GM10248 (cell line): Measurements from ENCODE around the gene HACD2.

Source experiments
- CTCF ChIA-PET: fragments of 300-600 bp; sonication (Branson Sonifier 250); formaldehyde crosslinking; extraction: SDS; loops from one replicate; lab custom pipeline; 2021; ENCODE audit warnings: antibody characterized with exemption; lab: Yijun Ruan, JAX
- POLR2A ChIA-PET: fragments of 350-650 bp; sonication (Branson Sonifier 250); formaldehyde crosslinking; extraction: SDS; loops from one replicate; lab custom pipeline; 2020; ENCODE audit warnings: antibody characterized with exemption; lab: Yijun Ruan, JAX
- DNase-seq: peaks from one replicate; pipeline ENCODE4 v3.0.0; 2012; ENCODE audit errors: extremely low spot score
- CTCF ChIP-seq: IDR thresholded peaks from 2 replicates; pipeline ENCODE4 v1.5.1; 2012; ENCODE audit warnings: mild to moderate bottlenecking, low read depth; ENCODE audit errors: extremely low read depth, missing control alignments, control extremely low read depth

Gene HACD2

GRCh38 chr3:123547881-123548519 is 36.9 kb downstream of the HACD2 start:
- CTCF ChIA-PET = interaction anchor here (1.6 to 5.4 kb wide), 2 partner anchors 13 to 28 kb away, joined by 3 to 61 read pairs; no protein-coding TSS in a partner anchor
- POLR2A ChIA-PET = no interaction called here
- no peak for TF ChIP-seq CTCF
- DNase-seq = no peak

- ChIA-PET CTCF (interaction anchor here (2.1 to 3.9 kb wide), 2 partner anchors 13 to 27 kb away, joined by 5 to 25 read pairs; no protein-coding TSS in a partner anchor), POLR2A (no interaction called here)
- DNase-seq = no peak
- TF ChIP-seq CTCF = no peak
Measured at GRCh38 chr3:123546133-123546755, 38.6 kb downstream of the HACD2 start.

- TF ChIP-seq CTCF = no peak
- DNase-seq = no peak
- POLR2A ChIA-PET = no interaction called here
- CTCF ChIA-PET = interaction anchor here (0.9 to 3.9 kb wide), 8 partner anchors 10 to 214 kb away, joined by 3 to 25 read pairs (median 4); no protein-coding TSS in a partner anchor
Measured at GRCh38 chr3:123543950-123544349, 40.9 kb downstream of the HACD2 start.

- POLR2A ChIA-PET = no interaction called here
- DNase-seq = no peak
- TF ChIP-seq CTCF = no peak
- CTCF ChIA-PET = interaction anchor here (1.5 to 6.0 kb wide), 3 partner anchors 18 to 25 kb away, joined by 3 to 36 read pairs (median 3); no protein-coding TSS in a partner anchor
Measured at GRCh38 chr3:123540285-123540684, 44.6 kb downstream of the HACD2 start.

- no peak for TF ChIP-seq CTCF
- DNase-seq = peak; percentile 27
- ChIA-PET POLR2A (no interaction called here), CTCF (interaction anchor here (1.9 kb wide), 1 partner anchor 17 kb away, joined by 5 read pairs; no protein-coding TSS in a partner anchor)
Measured at GRCh38 chr3:123536153-123536895, 48.5 kb downstream of the HACD2 start.

GRCh38 chr3:123535580-123535979 is 49.3 kb downstream of the HACD2 start:
- POLR2A ChIA-PET = no interaction called here
- no peak for TF ChIP-seq CTCF
- CTCF ChIA-PET = interaction anchor here (1.1 to 1.9 kb wide), 3 partner anchors 11 to 100 kb away, joined by 3 to 6 read pairs (median 5); no protein-coding TSS in a partner anchor
- no peak for DNase-seq
